ENCODE results near the gene SELENOF.
"Not testable (repeated sequence)": the region's sequence is repeated elsewhere in the genome, so short reads cannot be mapped to it uniquely, and the experiment has no call there.

The SELENOF gene

GRCh38 chr1:86856196-86856595 is 57.7 kb downstream of the SELENOF start:
- DNase-seq, result no peak

- DNase-seq, result no peak
These were observed 59.6 kb downstream of the SELENOF start for GRCh38 chr1:86854352-86854751.

GRCh38 chr1:86852782-86853408 is 61.0 kb downstream of the SELENOF start:
- no peak for DNase-seq

DNA sequence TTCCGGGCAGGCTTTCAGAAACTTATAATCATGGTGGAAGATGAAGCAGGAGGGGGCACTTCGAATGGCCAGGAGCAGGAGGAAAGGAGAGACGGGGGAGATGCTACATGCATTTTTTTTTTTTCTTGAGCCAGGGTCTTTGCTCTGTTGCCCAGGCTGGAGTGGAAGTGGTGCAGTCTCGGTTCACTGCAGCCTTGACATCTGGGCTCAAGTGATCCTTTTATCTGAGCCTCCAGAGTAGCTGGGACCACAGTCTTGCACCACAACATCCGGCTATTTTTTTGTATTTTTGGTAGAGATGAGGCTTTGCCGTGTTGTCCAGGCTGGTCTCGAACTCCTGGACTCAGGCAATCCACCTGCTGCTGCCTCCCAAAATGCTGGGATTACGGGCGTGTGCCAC is 61.6 kb downstream of the SELENOF start:
- DNase-seq, result no peak

GRCh38 chr1:86849756-86850155 is 64.2 kb downstream of the SELENOF start:
- DNase-seq, result no peak

GRCh38 chr1:86848654-86849053 is 65.3 kb downstream of the SELENOF start:
- no peak for DNase-seq

DNA sequence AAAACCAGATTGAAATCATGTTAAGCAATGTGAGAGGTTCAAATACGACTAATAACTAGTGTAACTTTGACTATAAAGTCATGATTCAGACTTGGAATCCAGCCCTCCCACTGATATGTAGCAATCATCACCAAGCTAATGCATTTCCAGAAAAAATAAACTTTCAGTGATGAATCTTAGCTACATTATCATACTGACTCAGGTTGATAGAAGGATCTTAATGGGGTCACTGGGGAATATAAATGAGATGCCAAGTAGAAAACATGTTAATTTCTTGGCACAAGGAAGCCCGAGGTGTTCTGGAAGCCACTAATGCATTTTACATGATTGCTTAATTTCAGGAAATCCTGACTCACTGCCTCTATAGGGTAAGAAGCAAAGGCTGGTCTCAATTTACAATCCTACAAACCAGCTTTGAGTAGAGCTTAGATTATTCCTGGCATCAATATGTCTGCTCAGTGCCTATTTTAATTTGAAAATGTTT is 67.7 kb downstream of the SELENOF start:
- DNase-seq, result no peak

GRCh38 chr1:86845514-86845913 is 68.4 kb downstream of the SELENOF start:
- DNase-seq, result no peak

GRCh38 chr1:86841116-86841515 is 72.8 kb downstream of the SELENOF start:
- no peak for DNase-seq

GRCh38 chr1:86833461-86834215 is 80.3 kb downstream of the SELENOF start:
- peak; percentile 83 for DNase-seq

GRCh38 chr1:86832433-86832832 is 81.5 kb downstream of the SELENOF start:
- DNase-seq, result no peak

DNA sequence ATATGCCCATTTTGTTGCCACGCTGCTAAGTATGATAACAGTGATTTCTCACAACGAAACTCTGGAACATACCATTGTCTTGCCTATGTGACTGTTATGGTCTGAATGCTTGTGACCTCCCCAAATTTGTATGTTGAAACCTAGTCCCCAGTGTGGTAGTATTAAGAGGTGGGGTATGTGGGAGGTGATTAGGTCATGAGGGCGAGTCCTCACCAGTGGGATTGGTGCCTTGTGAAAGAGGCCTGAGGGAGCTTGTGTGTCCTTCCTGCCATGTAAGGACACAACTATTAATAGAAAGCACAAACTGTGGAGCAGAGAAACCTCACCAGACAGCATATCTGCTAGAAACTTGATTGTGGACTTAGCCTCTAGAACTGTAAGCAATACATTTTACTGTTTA is 84.6 kb downstream of the SELENOF start:
- DNase-seq, result no peak

- no peak for DNase-seq
These were observed 85.9 kb downstream of the SELENOF start for GRCh38 chr1:86828024-86828423.

DNA sequence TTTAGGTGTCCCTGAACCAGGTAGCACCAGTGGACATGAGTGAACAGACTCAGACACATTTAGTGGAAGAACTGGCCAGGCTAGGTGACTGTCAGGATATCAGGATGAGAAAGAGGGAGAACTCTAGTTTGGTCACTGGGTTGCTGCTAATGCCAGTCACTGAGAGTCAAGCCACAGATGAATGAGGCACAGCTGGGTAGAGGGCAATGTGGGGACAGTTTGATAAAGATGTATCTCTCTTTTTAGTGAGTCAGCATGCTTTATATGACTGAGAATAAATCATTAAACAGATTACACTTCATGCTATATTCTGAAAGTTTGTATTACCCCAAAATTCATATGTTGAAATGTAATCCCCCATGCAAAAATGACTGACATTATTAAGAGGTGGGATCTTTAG is 87.1 kb downstream of the SELENOF start:
- no peak for DNase-seq

GRCh38 chr1:86825319-86825718 is 88.6 kb downstream of the SELENOF start:
- no peak for DNase-seq

DNA sequence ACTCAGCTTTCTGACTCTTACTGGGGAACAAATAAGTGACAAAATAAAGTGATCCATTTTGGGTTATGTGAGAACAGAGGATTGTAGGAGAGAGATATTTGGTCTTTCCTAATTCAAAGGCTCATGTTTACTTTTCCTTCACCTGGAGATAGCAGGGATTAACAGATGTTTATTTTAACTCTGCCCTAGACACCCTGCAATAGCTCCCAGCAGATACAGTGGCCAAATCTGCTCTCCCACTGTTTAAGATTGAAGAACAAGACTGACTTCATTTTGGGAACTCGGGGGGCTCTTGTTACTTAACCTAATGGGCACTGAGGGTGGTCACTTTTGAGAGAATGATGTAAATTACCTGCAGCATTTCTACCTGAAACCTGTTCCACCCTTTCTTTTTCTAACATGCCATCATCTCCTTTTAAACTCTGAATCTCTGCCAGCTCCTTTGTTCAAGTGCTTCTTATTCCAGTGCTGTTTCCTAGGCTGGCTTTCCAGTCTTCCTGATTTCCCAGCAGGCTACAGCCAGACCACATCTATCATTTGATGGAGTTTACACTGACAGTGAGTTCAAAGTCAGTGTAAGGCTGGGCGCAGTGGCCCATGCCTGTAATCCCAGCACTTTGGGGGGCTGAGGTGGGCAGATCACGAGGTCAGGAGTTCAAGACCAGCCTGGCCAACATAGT is 90.0 kb downstream of the SELENOF start:
- DNase-seq, result no peak

DNA sequence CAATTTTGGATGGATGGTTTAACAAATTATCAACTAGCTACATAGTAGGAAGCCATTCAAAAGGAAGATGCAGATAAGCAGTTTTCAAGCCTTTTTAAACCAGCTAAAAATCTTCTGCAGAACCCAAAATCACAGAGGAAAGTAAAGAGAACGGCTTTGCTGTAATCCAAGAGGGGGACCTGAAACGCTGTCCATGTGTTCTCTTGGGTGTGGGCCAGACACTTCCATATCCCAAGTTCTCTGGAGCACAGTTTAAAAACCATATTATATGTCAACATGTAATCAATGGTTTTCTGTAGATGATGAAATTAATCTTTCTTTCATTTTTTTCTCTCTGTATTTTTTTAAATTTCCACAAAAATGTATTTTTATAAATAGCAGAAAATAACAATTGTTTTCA is 90.5 kb downstream of the SELENOF start:
- DNase-seq, result no peak

- DNase-seq, result no peak
These were observed 91.5 kb downstream of the SELENOF start for GRCh38 chr1:86822459-86822858.

GRCh38 chr1:86821956-86822355 is 92.0 kb downstream of the SELENOF start:
- DNase-seq, result no peak

GRCh38 chr1:86819970-86820369 is 94.0 kb downstream of the SELENOF start:
- DNase-seq, result not testable (repeated sequence)

DNA sequence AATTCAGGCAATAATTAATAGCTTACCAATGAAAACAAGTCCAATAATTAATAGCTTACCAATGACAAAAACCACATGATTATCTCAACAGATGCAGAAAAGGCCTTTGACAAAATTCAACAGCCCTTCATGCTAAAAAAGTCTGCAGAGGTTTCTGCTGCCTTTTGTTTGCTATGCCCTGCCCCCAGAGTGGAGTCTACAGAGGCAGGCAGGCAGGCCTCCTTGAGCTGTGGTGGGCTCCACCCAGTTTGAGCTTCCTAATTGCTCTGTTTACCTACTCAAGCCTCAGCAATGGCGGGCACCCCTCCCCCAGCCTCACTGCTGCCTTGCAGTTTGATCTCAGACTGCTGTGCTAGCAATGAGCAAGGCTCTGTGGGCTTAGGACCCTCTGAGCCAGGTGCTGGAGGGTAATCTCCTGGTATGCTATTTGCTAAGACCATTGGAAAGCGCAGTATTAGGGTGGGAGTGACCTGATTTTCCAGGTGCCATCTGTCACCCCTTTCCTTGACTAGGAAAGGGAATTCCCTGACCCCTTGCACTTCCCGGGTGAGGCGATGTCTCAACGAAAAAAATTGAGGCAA is 96.6 kb downstream of the SELENOF start:
- DNase-seq, result not testable (repeated sequence)

- not testable (repeated sequence) for DNase-seq
These were observed 99.8 kb downstream of the SELENOF start for GRCh38 chr1:86814118-86814517.
